DOHH2 (cell line): ENCODE measurements around the gene SYNE3.

Experiments used
- CTCF ChIP-seq: fragments of 200-600 bp; sonication (generic); IDR thresholded peaks from one replicate; pipeline ENCODE4 v1.5.1; 2014; ENCODE audit warnings: antibody characterized with exemption, mild to moderate bottlenecking, low read depth, low read length; ENCODE audit not compliant: poor library complexity, severe bottlenecking
- EZH2phosphoT487 ChIP-seq: fragments of 200-600 bp; sonication (generic); IDR thresholded peaks from 2 replicates; pipeline ENCODE4 v1.6.1; 2017; ENCODE audit warnings: borderline replicate concordance, mild to moderate bottlenecking, antibody characterized with exemption, low read length, moderate library complexity, mixed read lengths

DNA sequence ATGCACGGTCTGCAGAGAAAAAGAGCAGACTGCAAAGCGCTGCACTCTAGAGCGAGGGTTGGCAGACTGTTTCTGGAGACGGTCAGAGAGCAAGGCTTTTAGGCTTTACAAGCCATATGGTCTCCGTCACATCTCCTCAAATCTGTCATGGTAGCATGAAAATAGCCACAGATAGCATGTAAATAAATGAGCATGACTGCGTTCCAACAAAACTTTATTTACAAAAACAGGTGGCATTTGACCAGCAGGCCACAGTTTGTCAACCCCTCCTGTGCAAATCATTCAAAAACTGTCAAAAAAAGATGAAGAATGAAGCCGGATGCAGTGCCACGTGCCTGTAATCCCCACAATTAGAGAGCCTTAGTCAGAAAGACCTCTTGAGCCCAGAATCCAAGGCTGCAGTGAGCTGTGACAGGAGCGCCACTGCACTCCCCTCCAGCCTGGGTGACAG, 18.9 kb downstream of the SYNE3 start:
- TF ChIP-seq CTCF, result no peak
- TF ChIP-seq EZH2phosphoT487, result no peak
